OCI-M2 (cell line): ENCODE data around the gene LCE1E.

Source experiments
- DNase-seq: peaks from one replicate; lab custom pipeline; 2025; ENCODE audit not compliant: unreplicated experiment; lab: John Stamatoyannopoulos, UW

LCE1E gene, protein sequence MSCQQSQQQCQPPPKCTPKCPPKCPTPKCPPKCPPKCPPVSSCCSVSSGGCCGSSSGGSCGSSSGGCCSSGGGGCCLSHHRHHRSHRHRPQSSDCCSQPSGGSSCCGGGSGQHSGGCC

GRCh38 chr1:152786077-152786476 lies at the start of gene LCE1E:
LCE1E (plus strand) TSS chr1:152786257; CDS start chr1:152787300, 1,043 bp downstream.
- no peak for DNase-seq

GRCh38 chr1:152737997-152738396 lies 48.1 kb upstream of the LCE1E start:
- DNase-seq = no peak

- no peak for DNase-seq
These were observed 46.2 kb upstream of the LCE1E start for GRCh38 chr1:152739841-152740240.

DNA sequence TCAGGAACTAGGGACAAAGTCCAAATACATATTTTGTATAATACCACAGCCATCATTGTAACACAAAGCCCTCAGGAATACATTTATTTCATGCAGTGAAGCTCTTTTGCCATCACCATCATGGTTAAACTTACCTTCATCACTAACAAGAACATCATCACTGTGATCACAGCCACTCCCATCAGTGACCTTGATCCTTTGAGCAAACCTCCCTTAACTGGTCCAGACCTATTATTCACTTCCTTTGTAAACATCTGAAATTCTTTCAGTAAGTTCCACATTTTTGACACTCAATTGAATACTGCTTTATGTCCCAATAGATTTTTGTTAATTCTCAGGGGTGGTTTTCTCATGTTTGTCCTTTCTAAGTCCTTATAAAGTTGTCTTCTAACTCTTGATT lies 44.4 kb upstream of the LCE1E start:
- no peak for DNase-seq

DNA sequence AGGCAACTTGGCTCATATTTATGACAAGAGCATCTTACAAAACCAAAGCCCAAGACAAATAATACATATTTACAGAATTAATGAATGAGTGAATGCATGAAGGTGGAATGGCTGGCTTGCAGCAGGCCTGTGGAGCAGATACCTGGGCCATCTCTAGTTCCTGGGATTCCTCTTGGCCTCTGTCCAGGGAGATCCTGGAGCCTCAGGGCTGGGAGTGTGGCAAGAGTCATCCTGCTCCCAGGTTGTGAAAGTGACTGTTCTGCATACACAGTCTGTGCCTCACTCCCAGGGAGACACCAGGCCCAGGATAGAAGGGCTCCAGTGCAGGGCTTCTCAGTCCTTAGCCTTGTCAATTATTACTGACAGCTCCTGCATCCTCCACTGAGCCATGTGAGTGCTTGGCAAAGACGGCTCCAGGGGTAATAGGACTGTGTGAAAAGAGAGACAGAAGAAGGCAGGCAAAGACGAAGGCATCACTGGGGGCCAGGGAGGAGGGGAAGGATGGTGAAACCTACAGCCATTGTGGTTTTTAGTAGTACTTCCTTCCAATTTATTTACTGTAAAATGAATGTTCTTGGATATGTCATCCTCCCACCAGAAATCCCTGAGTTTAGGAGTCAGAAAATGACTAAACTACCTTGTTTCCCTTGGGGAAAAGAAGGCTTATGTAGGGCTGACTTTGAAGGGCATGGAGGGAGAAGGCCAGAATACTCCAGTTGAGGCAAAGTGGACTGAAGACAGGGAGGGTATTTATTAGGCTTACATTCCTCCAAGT lies 42.5 kb upstream of the LCE1E start:
- DNase-seq = no peak

- DNase-seq = no peak
These were observed 40.8 kb upstream of the LCE1E start for GRCh38 chr1:152745289-152745704.

- DNase-seq = no peak
These were observed 40.2 kb upstream of the LCE1E start for GRCh38 chr1:152745765-152746444.

GRCh38 chr1:152747831-152748230 lies 38.2 kb upstream of the LCE1E start:
- no peak for DNase-seq

GRCh38 chr1:152752225-152752624 lies 33.8 kb upstream of the LCE1E start:
- DNase-seq = no peak

DNA sequence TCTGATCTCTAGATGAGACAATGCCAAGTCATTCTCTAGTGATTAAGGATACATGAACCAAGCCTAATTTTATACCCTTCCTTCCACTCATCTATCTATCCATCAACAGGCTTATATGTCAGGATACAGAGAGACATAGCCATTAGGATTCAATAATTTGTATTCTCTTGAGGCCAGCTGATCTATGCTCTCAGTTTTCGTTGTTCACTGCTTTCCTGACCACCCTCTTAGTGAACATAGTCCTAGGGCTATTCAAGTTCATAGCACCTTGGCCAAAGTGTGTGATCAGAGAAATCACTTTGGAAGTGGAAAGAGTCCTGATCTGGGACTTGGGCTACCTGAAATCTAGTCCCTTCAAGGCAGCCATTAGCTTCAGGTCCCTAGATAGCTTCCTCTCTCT lies 32.5 kb upstream of the LCE1E start:
- no peak for DNase-seq

DNA sequence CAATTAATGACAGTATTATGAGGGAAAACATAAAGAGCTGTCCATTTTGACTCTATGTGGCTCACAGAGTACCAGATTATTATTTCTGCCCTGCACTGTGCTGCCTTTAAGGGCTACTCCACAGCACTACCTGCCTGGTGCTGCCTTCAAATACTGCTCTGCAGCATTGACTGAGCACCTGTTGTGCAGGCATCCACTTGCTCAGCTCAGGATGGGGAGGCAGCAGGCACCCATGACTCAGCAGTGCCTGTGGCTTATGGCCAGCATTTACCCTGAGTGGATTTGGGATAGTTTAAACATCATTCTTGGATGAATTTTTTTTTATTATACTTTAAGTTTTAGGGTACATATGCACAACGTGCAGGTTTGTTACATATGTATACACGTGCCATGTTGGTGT lies 29.2 kb upstream of the LCE1E start:
- no peak for DNase-seq

GRCh38 chr1:152757747-152758146 lies 28.3 kb upstream of the LCE1E start, which contains the start of gene KPRP:
KPRP (plus strand) TSS chr1:152758025; CDS start chr1:152759589, 1,564 bp downstream.
- DNase-seq = no peak

DNA sequence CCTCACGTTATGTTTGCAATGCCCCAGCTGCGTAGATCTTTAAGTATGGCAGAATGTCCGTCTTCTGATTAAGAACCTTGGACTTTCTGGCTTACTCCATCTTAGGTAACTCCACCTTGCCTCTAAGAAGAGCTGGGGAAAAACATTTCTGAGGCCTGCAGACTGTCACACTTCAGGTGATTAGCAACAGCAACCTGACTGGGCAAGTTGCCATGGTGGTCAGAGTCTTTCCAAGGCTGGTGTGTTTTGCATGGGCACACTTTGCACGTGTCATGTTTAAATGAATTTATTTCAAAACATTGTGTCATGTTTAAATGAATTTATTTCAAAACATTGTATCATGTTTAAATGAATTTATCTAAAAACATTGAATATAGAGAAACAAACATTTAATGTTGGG lies 27.4 kb upstream of the LCE1E start:
- DNase-seq = no peak

DNA sequence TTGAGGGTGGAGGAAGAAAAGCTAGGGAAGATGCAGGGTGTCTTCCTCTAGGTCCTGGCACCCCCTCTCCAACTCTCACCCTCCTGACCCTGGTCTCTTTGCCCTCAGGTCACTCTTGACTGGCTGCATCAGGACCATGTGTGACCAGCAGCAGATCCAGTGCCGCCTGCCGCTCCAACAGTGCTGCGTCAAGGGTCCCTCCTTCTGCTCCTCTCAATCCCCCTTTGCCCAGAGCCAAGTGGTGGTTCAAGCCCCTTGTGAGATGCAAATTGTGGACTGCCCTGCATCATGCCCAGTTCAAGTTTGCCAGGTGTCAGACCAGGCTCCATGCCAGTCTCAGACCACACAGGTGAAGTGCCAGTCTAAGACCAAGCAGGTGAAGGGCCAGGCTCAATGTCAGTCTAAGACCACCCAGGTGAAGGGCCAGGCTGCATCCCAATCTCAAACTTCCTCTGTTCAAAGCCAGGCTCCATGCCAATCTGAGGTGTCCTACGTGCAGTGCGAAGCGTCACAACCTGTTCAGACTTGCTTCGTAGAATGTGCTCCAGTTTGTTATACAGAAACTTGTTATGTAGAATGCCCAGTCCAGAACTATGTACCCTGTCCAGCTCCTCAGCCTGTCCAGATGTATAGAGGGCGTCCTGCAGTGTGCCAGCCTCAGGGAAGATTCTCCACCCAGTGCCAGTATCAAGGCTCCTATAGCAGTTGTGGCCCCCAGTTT lies 26.4 kb upstream of the LCE1E start:
- DNase-seq = no peak

GRCh38 chr1:152760551-152761190 lies 25.4 kb upstream of the LCE1E start:
- DNase-seq = no peak

DNA sequence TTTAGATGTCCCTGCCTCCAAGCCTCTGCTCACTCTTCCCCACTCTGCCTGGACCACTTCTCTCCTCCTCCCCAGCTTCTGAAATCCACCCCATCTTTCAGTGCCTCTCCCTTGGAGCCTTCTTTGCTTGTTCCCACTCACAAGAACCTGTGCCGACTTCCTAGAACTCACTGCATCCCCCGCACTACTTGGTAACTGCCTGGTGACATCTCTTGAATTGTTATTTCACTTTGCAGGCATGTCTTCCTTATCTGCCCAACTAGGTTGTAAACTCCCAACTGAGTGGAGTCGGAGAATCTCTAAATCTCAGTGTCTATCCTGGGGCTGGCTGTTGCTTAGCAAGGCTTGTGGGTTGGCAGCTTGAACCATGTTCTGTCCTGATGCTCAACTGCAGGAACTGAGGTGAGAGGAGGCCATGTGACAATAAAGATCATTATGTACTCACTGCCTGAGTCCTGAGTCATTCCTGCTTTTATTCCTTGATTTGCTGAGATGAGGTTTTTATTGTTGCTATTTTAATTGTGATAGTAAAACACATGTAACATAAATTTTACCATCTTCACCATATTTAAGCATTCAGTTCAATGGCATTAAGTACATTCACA lies 24.3 kb upstream of the LCE1E start:
- DNase-seq = no peak

- DNase-seq = no peak
These were observed 17.1 kb upstream of the LCE1E start for GRCh38 chr1:152768847-152769533.

DNA sequence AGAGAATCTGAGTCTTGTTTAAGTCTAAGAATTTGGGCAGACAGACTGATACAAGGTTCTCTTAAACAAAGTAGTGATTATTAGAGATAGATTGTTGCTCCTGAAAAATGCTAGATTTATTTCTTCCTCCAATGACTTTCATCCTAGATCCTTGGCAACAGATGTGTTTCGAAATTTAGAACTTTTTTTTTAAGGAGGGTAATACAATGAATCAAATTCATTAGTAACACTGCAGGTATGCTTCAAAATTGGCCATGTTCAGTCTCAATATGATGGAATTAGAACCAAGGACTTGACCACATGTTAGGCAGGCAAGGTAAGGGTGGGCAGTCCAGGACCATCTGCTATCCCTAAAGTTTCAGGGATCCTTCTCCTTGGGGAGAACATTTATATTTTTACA lies 15.6 kb upstream of the LCE1E start:
- DNase-seq = no peak

DNA sequence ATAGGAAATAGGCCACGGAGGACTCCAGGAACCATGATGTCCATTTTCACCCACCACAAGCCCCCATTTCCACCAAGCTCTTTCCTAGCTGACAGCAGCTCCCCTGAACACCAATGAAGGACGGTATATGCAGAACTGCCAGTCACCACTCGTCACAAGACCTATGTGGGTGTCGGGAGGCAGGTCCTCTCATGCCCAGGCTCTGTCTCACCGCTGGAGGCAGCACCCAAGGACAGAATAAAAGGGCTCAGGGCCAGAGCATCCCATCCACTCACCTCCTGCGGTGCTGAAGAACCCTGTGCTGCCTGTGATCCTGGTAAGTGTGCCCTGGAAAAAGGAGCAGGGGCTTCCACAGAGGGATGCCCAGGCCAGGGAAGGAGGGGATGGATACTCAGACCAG lies 11.2 kb upstream of the LCE1E start, which contains the start of gene LCE1F:
Gene LCE1F, plus strand, starts transcription at position 266 of the 400 bp plus-strand sequence. CDS start 1,232 bp downstream, outside the sequence.
- no peak for DNase-seq

- DNase-seq = no peak
These were observed 9.7 kb upstream of the LCE1E start for GRCh38 chr1:152776361-152776760.
